ENCODE measurements around the gene CMYA5.

- no peak for TF ChIP-seq CTCF (IDR thresholded peaks at IDR 0.05; ENCODE audit: low read depth, low read length, poor library complexity, severe bottlenecking)
- no peak for TF ChIP-seq EZH2phosphoT487 (IDR thresholded peaks at IDR 0.05; ENCODE audit: borderline replicate concordance, low read length)
Measured at GRCh38 chr5:79745255-79745654, 55.6 kb downstream of the CMYA5 start.

All from DOHH2 (cell line).